HG02642 (cell line): Measurements from ENCODE around the gene PIP5KL1.

Experiments used
- ATAC-seq: cut with Tn5 transposase; IDR thresholded peaks from one replicate; pipeline ENCODE4 v1.9.1; 2021; ENCODE audit warnings: mild to moderate bottlenecking; ENCODE audit not compliant: unreplicated experiment, poor library complexity

Gene PIP5KL1

DNA sequence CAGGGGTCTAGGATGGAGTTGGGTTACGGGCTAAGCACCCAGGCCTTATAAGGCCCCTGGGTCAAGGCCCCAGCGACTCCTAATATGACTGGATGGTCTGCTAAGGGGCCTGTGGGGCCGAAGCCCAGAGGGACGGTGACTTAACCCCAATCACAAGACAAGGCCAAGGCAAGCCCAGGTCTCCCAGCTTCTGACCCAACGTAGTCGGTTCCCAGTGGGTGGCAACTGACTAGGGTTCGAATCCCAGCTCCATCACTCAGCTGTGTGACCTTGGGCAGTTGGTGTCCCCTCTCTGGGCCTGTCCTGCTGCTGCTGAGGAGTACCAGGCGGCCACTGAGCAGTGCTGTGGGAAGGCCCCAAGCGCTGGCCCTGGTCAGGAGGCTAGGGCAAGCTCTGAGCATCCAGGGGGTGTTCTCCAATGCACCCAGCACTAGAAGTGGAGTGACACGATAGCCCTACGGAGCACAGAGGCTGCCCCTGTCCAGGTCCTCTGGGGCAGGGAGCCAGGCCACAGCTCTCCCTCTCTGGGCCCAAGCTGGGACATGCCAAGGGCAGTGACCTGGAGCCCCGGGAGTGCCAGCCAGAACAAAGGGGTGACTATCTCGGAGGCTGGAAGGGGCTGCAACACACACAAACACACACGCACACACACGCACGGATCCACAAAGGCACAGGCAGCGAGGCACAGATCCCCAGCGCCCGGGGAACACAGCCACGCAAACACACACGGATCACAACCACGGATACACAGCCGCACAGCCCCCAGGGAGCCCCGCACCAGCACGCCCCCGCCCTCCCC, 53.6 kb downstream of the PIP5KL1 start:
- no peak for ATAC-seq

DNA sequence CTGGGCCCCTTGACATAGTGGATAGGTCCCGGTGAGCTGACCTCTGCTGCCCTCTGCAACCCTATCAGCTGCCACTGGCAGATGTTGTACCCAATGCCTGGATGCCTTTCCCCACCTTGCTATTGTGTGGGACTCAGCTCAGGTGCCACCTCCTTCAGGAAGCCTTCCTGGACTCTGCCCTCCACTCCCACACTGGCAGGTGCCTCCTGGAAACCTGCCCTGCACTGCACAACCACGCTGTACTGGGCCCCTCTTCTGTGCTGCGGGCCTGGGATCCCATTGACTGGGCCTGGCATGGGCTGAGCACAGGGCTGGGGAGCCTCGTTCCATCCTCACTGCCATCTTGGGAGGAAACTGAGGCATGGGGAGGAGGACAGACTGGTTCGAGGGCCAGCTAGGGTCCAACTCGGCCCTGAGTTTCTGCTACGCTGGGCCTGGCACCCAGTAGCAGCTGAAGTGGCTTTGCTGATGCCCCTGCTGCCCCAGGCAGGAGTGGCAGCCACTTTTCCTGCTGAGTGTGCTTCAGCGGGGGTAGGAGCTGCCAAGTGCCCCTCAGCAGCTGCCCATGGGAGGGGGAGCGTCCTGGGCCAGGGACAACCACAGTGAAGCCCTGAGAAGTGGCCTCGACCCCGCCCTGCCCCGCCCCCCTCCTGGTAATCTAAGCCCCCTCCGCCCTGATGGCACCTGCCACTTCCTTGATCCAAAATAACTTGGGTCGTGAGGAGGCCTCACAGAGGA, 54.4 kb downstream of the PIP5KL1 start:
- ATAC-seq: no peak

GRCh38 chr9:127875306-127875966, 55.1 kb downstream of the PIP5KL1 start:
- no peak for ATAC-seq

DNA sequence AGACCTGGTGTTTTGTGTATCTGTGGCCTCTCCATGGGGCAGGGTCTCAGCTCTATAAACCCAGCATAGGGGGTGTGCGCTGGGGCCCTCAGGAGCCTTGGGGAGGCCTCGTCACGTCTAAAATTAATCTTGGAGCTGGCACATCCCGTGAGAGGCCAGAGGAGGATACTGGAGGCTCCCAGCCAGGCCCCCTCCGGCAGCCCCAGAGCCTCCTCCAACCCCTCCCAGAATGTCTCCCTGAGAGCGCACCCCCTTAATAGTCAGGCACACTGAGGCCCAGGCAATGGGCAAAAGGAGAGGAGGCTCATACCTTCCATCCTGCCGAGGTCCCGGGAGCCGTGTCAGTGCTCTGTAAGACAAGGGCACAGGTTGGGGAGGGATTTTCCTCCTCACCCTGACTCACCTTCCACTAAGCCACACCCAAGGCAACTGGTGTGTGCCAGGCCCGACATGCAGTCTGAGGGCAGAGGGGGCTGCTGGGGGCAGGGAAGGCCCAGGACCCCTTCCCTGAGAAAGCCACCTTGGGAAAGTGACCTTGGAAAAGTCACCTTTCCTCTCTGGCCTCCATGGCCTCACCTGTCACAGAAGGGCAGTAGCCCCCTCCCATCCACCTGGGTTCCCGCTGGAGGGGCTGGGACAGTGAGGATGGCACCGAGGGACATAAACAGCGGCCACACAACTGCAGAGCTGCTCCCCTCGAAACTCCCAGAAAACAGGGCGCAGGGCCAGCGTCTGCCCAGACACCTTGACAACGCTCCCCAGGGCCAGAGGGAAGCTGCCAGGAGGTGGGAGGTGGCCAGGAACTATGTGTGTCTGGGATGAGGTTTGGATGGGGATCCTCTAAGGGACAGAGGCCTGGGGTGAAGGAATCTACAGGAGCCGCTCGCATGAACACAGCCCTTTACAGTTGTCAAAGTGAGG, 56.0 kb downstream of the PIP5KL1 start:
- ATAC-seq: no peak

DNA sequence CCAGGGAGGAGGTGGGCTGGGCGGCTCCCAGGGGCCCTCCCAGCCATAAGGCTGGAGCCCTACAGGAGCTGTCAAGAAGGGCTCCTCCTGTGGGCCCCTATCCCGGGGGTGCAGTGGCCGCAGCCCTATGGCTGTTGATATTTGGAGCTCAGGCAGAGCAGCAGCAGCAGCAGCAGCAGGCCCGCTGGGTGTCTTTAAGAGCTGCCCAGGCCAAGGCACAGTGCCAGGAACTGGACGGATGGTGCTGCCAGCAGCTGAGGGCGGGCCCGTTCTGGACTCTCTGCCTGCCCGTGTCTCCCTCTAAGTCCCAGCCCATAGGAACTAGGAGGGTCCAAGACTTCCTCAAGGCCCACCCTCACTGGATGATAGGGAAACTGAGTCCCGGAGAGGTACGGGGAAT, 56.7 kb downstream of the PIP5KL1 start:
- no peak for ATAC-seq

DNA sequence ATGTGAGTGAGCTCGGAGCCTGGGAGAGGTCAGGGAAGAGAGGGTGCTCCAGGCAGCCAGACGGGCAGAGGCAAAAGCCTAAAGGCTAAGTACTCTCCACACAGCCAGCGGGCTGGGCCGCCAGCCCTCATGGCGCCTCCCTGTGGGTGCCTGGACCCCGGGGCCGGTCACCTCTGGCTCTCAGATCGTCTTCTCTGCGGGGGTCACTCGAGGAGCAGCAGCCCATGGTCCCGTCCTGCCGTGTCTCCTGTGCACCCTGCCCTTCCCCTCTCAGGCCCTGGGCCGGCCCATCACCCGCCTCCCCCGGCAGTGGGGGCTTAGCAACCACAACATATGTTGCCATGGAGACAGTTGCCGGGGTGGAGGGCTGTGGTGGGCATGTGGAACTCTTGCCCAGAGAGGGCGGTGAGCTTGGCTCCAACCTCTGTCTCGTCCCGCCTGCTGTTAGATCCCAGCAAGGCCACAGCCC, 57.3 kb downstream of the PIP5KL1 start:
- no peak for ATAC-seq

DNA sequence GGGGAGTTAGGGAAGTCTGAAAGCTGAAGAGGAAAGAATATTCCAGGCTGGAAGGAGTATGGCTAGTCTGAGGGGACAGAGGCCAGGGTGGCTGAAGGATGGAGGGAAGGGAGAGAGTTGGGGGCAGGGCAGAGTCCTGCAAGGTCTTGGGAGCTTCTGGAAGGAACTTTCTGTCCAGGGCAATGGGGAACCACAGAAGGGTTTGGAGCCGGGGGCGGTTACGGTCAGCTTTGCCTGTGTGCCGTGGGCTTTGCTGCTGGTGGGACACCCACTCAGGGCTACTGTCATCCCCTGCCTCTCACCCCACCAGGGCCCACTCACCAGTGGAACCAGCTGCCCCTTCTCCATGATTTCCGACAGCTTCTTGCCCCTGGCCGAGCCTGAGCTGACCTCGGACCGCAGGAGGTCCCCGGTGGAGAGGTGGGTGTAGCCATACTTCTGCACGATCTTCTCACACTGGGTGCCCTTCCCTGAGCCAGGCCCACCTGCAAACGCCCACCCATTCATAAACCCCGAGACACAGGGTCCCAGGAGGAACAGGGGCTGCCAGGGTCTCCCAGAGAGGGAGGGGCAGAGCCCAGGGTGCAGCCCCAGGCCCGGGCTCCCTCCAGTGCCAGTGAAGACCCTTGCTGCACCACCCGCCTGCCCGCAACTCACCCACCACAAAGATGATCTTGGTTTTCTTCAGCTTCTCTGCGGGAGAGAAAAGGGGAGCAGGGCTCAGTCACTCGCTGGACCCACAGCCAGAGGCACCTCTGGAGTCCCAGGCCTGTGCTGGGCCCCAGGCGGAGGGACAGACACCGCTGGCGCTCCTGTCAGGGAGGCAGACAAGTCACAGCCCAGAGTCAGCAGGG, 58.0 kb downstream of the PIP5KL1 start:
- ATAC-seq: no peak

DNA sequence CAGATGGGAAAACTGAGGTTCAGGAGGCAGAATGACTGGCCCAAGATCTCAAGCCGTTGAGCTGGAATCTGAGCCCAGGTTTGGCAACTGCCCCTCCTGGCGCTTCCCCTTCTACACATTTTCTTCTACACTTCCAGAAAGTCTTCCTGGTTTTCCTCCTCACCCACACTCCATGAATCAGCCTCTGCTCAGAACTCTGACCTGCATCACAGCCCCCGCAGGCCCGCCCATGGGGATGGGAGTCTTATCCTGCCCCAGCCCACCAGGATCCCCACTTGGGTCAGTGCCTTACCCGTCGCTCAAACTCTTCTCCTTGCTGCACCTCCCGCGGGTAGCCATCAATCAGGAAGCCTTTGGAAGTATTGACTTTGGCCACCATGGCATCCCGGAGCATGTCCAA, 59.0 kb downstream of the PIP5KL1 start:
- no peak for ATAC-seq

GRCh38 chr9:127870887-127871286, 59.7 kb downstream of the PIP5KL1 start:
- no peak for ATAC-seq
